Stimulated activated CD8-positive, alpha-beta memory T cell treated with anti-CD3 and anti-CD28 coated beads, Interleukin-12 subunit alpha, Interleukin-12 subunit beta, amount 100 ng/mL, for 24 hours (primary cell): ENCODE measurements around the gene GPAT3.
"Not testable (repeated sequence)": the region's sequence is repeated elsewhere in the genome, so short reads cannot be mapped to it uniquely, and the experiment has no call there.

ENCODE experiments used
- DNase-seq: peaks from one replicate; pipeline ENCODE4 v3.0.0-alpha.2; 2020; ENCODE audit errors: extremely low read depth

Gene GPAT3

DNA sequence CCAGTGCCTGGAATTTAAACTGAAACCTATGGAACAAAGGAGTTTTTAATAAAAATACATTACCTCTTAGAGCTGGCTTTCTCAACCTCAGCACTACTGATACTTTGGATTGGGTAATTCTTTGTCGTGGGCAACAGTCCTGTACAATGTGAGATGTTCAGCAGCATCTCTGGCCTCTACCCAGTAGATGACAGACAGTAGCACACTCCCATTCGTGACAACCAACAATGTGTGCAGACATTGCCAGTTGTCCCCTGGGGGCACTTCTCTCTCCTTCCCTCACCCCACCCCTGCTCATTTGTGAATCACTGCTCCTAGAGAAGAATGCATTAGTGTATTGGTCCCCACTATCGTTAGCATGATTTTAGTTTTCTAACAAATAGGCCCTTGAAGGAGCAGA, 16.2 kb downstream of the GPAT3 start:
- DNase-seq, result no peak

DNA sequence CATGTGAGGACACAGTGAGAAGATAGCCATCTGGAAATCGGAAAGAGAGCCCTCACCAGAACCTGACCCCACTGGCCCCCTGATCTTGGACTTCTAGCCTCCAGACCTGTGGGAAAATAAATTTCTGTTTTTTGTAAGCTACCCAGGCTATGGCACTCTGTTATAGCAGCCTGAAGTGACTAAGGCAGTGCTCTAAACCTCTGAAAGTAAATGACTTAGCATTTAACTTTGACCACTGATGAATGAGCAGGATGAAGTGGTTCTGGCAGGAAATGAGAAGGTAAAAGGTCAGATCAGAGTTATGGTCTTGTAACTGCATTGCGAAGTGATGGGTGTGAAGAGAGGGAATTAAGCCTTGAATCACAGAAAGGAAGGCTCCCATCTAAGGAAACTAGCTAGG, 17.0 kb downstream of the GPAT3 start:
- DNase-seq, result no peak

DNA sequence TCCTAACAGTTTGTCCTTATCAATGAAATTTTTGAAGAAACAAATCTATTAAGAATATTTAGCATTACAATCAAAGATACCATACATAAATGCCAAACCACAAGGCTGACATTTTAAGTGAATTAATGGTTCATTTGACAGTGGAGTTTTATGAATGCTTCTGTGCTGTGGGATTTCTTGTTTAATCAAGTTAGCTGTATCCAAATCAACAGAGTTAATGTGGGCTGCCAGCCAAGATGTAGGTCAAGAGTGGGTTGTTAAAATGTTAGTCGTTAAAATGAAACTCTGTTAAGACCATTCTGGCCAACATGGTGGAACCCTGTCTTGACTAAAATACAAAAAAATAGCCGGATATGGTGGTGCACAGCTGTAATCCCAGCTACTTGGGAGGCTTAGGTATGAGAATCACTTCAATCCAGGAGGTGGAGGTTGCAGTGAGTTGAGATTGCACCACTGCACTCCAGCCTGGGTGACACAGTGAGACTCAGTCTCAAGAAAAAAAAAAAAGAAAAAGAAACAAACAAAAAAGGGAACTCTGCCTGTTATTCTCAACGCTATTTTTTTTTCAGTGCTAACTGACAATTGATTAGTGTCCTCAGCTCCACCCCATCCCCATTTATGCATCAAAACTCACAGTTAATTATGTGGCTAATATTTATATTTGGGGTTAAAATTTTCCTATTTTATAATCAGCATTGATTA, 20.2 kb downstream of the GPAT3 start:
- no peak for DNase-seq

DNA sequence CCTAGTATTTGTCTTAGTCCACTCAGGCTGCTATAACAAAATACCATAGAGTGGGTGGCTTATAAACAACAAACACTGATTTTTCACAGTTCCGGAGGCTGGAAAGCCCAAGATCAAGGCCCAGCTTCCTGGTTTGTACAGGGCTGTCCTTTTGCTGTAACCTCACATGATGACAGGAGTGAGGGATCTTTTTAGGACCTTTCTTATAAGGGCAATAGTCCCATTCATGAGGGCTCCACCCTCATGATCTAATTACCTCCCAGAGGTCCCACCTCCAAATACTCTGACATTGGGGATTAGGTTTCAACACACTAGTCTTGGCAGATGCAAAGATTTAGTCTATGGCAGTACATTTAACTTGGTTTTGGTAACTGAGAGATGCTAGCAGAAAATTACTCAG, 20.9 kb downstream of the GPAT3 start:
- no peak for DNase-seq

DNA sequence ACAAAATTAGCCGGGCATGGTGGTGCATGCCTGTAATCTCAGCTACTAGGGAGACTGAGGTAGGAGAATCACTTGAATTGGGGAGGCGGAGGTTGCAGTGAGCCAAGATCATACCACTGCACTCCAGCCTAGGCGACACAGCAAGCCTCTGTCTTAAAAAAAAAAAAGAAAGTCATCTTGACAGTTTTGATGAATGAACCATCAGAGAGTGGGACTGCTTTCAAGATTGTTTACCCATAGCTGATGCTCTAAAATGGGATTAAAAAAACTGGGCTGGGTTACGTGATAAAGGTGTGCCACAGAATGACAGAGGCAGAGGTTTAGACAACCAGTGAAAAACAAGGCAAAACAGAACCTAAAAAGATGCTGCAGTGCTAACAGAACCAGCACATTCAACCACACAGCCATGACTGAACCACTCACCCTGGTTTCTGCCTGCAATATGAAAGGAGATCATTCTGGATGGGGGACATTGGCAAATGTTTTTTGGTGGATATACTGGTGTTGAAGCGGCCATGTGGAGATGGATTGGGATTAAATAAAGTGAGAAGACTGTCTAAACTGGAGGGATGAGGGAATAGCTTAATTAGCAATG, 22.2 kb downstream of the GPAT3 start:
- DNase-seq, result no peak

DNA sequence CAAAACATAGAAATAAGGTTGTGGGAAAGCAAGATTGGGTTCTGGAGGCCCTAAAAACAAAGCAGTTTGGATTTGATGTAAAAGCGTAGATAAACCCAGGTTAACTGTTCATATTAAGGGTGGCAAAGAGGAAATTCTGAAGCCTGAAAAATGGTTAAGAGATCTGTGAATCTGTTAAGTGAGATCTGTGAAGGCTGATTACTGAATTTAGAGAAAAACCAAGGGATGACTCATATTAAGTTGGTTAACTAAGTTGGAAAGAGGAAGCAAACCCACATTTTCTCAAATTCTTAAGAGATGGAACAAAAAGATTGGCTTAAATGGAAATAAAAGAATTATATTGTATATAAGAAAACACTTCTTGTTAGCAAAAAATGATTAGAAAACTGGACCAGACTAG, 22.8 kb downstream of the GPAT3 start:
- no peak for DNase-seq

DNA sequence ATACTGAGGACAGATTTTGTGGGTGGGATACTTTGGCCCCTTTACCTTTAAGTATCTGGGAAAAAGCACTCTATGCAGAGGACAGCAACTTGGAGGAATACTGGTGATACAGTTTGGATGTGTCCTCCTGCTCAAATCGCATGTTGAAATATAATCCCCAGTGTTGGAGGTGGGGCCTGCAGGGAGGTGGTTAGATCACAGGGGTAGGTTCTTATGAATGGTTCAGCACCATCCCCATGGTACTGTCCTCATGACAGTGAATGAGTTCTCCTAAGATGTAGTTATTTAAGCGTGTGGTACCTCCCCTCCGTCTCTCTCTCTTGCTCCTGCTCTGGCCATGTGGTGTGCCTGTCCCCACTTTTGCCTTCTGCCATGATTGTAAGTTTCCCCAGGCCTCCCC, 24.6 kb downstream of the GPAT3 start:
- no peak for DNase-seq

DNA sequence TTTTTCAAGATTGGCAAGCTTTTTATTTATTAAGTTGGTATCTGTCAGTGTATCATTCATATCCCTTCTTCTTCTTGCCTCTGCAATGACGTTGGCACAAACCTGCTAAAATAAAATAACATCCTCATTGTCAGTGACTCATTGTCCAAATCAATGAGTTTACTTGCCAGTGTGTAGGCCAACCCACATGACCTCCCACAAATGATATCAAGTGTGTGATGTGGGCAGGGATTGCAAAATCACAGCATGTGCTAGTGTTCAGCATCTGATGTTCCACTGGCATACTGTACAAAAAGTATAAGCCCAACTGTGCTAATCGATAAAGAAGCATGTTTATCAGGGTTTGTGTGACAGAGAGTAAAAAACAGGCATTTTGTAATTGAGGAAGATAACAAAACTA, 25.5 kb downstream of the GPAT3 start:
- no peak for DNase-seq

DNA sequence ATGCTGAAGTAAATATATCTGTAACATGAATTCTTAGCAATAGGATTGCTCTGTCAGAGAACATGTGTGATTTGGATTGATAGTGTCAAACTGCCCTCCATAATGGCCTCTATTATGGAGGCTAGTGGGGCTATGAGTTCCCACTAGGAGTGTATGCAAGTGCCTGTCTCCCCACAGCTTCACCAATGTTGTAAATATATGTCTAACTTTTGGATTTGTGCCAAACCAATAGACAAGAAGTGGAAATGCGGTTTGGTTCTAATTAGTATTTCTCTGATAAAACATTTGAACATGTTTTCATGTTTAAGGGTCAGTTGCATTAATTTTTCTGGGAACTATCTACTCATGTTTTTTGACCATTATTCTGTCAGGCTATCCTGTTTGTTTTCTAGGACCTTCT, 28.1 kb downstream of the GPAT3 start:
- no peak for DNase-seq

DNA sequence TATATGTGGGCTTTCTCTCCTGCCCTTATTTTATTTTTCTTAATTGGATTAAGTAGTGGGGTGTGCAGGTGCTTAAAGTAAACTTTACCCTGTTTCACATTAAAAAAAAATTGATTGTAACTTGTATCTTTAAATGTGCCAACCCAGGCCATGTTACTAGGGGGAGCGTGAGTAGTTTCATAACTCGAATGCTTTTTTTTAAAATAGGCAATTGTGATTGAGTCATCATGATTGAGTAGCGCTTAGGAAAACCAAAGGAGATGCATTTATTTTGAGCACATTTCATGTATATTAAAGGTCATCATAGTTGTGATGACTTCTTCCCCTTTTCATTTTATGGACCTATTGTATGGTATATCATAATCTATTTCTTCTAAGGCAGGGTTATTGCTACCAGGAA, 32.2 kb downstream of the GPAT3 start:
- DNase-seq, result no peak

DNA sequence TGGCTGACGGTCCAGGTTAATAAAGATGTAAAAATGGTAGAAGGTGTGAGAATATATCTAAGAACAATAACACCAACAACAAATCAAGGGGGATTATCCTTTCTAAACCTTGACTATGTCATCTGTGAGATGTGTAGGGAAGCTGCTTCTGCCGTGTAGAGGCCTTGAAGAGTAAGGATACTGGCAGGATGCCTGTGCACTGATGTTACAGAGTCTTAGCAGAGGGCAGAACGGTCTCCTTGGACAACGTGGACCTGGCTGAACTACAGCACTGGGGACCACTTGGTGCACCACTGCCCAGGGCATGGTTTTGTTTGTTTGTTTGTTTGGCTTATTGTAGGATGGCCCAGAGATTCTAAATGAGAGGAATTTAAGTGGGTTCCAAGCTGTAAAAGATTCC, 33.5 kb downstream of the GPAT3 start:
- DNase-seq, result no peak

DNA sequence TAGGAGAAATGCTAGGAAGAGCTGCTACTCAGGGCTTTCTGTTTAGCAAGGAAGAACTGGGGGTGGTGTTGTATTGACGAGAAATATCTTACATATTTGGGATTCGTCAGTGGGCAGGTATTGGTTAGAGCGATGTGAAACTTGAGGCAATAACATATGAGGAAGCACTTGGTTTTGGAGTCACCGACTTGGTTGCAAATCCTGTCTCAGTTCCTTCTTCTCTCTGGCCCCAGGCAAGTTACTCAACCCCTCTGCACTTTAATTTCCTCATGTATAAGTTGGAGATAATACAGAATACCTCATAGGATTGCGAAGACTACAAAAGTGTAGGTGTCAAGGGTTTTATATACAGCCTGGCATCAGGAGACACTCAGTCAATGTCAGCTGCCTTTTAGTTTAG, 34.1 kb downstream of the GPAT3 start:
- DNase-seq, result no peak

DNA sequence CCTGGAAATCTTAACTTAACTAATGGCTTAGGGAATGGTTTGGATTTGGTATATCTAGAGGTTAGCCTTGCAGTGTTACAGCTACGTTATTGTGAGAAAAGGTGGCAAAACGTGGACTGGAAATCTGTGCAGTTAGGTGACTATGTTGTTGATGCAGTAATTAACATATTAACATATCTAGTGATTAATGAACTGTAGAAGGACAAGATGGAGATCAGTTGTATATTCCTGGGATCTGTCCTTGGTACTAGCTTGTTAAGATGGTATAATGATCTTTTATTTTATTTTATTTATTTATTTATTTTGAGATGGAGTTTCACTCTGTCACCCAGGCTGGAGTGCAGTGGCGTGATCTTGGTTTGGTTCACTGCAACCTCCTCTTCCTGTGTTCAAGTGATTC, 36.9 kb downstream of the GPAT3 start:
- no peak for DNase-seq

DNA sequence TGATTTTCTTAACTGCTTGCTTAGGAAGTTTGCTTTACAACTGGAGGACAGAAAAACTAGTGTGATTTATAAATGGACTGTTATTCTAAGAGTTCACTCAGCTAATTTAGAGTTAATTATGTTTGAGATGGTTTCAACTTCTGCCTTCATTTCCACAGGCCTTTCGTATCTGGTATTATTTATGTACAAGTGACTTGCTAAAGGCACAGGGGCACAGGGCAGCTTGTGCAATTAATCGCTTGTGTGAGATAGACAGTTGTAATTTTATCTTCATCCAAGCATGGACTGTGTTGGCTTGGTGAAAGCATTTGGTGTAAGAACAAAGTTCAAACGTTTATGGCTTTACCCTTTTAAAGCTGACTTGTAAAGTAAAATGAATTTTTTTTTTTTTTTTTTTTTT, 38.3 kb downstream of the GPAT3 start:
- no peak for DNase-seq

DNA sequence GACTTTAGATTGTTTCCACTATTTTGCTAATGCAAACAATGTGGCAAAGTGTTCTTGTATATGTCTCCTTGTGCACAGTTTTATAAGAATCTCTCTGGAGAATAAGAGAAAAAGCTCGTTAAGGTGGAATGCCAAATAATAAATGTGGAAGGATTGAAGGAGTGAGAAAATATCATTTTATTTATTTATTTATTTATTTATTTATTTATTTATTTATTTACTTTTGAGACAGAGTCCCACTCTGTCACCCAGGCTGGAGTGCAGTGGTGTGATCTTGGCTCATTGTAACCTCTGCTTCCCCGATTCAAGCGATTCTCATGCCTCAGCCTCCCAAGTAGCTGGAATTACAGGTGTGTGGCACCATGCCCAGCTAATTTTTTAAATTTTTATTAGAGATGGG, 40.3 kb downstream of the GPAT3 start:
- not testable (repeated sequence) for DNase-seq

DNA sequence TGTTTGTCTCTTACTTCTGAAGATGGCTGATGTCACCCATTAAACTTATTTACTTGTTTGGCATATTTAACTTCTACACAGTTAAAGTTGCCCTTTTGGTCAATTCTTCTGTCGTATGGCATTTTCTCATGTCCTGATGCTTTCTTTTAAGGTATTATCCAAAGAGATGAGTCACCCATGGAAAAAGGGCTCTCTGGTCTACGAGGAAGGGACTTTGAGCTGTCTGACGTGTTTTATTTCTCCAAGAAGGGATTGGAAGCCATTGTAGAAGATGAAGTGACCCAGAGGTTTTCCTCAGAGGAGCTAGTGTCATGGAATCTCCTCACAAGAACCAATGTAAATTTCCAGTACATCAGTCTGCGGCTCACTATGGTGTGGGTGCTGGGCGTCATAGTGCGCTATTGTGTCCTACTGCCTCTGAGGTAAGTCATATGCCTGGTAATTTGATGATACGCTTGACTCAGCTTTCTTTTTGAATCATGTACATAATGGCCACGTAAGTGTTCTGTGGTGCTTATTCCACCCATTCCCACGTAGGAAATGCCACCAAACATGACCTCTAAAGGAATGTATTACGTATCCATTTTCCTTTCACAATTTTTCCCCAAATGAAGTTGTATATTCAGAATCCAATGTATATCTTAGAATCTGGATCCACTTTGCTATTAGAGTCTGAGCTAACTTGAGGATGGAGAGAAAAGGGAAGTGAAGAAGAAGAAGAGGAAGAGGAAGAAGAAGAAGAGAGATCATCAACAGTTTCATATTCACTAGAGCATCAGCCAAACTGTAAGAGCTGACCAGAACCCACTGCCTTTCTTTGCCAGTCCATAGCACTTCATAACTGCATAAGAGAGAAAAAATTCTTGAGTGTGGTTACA, 45.7 kb downstream of the GPAT3 start:
- no peak for DNase-seq

DNA sequence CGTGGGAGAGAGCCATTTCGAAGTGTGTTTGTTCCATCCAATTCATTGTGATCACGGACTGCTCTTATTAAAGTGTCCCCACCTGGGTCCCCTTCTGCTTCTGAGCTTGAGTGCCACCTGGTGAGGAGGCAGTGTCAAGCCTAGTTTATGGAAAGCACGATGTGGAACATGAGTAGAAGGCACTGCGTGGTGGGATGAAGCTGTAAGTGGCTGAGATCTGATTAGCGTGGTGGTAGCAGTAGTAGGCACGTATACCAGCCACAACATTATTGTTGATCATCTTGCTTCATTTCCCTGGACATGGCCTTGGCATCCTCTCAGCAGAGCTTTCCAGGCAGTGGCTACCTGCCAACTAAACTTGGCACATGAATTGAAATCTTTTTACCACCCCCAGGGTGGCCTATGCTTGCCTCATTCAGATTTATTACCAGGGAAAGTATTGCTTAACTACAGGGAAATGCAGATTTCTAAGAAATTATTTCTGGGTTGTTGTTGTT, 46.4 kb downstream of the GPAT3 start:
- no peak for DNase-seq

DNA sequence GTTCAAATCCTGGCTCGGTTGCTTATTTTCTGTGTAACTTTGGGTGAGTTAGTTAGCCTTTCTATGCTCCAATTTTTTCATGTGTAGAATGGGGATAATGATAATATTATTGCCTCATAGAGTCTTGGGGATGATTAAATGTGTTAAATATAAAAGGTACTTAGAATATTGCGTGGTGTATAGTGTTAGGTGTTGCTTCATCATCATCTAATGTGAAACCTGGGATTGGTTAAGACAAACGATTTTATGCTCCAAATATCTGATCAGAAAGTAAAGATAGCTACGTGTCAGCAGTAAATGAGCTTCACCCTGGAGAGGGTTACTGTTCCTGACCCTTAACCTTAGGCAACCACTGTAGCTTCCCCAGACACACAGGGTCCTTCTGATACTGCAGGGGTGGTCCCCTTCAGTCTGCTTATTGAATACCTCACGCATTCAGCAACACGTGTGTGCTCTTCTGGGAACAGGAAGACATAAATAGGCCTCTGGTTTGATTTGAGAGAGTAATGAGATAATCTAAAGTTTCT, 50.1 kb downstream of the GPAT3 start:
- no peak for DNase-seq

DNA sequence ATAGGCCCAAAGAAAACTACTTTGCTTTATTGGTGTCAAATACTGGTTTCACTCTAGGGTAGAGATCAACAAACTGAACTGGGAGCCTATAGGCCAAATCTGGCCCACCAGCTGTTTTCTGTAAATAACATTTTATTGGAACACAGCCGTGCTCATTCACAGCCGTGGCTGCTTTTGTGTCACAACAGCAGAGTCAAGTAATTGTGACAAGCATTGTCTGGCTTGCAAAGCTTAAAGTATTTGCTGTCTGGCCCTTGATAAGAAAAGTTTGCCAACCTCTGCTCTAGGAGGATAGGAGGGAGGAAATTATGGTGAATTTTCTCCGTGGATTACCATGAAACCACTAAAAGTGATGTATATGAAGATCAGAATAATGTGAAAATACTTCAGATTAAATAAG, 53.4 kb downstream of the GPAT3 start:
- no peak for DNase-seq

DNA sequence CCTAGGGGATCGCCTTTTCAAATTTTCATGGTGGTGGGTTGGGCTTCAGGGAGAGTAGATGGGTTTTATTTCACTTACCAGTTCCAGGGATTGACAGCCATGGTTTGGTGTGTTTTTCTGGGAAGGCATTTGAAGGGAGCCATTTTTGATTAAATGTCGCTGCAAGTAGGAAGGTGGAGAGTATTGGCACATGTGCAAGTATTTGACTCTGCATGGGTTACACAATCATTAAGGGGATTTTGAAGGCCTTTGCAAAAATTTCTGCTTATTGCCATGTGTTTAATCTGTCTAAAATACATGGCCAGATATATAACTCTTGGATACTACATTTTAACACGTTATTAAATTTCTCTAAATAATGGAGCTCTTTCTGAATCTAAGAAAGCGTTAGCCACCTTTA, 55.1 kb downstream of the GPAT3 start:
- DNase-seq, result no peak

DNA sequence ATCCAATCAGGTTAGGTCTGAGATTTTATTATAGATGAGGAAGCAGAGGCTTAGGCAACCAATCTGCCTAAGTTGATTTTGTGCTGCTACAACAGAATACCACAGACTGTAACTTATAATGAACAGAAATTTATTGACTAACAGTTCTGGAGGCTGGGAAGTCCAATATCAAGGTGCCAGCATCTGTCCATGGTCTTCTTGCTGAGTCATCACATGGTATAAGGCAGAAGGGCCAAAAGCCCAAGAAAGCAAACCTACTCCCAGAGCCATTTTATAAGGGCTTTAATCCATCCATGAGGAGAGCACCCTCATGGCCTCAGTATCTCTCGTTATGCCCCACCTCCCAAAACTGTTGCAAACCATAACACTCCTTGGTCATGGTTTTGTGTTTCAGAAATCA, 55.8 kb downstream of the GPAT3 start:
- DNase-seq, result no peak

DNA sequence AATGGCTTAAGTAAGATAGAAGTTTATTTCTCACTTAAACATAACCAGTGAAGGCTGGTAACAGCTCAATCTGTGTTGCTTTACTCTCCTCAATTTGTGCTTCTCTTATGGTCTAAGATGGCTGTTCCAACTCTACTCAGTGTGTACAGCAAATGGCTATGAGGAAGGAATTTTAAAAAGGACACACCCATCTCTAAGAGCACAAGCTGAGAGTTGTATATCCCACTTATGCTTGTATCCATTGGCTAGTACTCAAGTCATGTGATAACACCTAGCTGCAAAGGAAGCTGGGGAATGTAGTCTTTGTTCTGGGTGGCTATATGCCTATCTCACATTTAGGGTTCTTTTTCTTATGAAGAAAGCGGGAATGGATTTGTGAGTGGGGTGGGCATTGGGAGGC, 63.3 kb downstream of the GPAT3 start:
- no peak for DNase-seq

DNA sequence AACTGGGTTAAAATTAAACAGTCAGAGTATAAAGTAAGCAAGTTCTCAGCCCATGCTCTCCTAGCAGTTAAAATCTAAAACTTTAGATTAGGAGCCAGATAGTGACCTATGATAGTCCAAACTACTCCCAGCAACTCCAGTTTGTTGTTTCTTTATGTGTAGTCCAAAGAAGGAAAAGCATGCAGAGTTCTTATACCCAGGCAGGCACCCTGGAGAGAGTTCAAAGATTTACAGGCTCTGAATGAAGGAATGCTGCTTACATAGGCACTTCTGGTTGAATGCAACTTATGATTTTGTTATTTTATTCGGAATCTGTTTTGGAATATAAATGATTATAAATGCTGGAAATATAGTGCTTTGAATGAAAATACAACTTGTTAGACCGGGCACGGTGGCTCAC, 67.2 kb downstream of the GPAT3 start:
- DNase-seq, result no peak
